CD4-positive, alpha-beta memory T cell (primary cell): ENCODE results near the gene PRR14L. TPM values are rescaled to one million over a fixed set of nuclear protein-coding genes. Genes with fewer than 3 reads are reported as not detected.

Source experiments
- CTCF ChIA-PET: fragments of 350-600 bp; sonication (Branson Sonifier 250); formaldehyde crosslinking; loops from one replicate; lab custom pipeline; 2021; ENCODE audit warnings: inconsistent platforms; ENCODE audit not compliant: partially characterized antibody; lab: Charles Lee
- POLR2A ChIA-PET: fragments of 350-600 bp; sonication (Branson Sonifier 250); formaldehyde crosslinking; loops from one replicate; lab custom pipeline; 2021; ENCODE audit not compliant: partially characterized antibody; lab: Charles Lee
- DNase-seq, 5 donors: peaks; one replicate each; pipeline versions ENCODE4 v3.0.0 to v3.0.0-alpha.2; 2020 to 2022; ENCODE audit warnings: mixed read lengths in 1 of 5
- H3K27ac ChIP-seq: one replicate; pipeline ENCODE4 v1.7.0; 2013; ENCODE audit warnings: low read depth, low read length
- H3K27me3 ChIP-seq: 2 replicates; pipeline ENCODE4 v1.7.0; 2013; ENCODE audit warnings: mild to moderate bottlenecking, low read length, moderate library complexity; ENCODE audit not compliant: insufficient read depth
- H3K36me3 ChIP-seq: 2 replicates; pipeline ENCODE4 v1.7.0; 2013; ENCODE audit warnings: mild to moderate bottlenecking, low read length, moderate library complexity; ENCODE audit not compliant: insufficient read depth
- H3K4me1 ChIP-seq: 2 replicates; pipeline ENCODE4 v1.7.0; 2013; ENCODE audit warnings: mild to moderate bottlenecking, low read length, moderate library complexity; ENCODE audit not compliant: insufficient read depth
- H3K4me3 ChIP-seq, 2 donors: one replicate each; pipeline ENCODE4 v1.7.0; 2013; ENCODE audit warnings: low read length in 2 of 2, mild to moderate bottlenecking in 1 of 2
- H3K9me3 ChIP-seq, 2 donors: one replicate each; pipeline ENCODE4 v1.7.0; 2013; ENCODE audit warnings: low read length in 2 of 2, control low read depth in 1 of 2; ENCODE audit not compliant: control insufficient read depth in 1 of 2
- H3K27ac Mint-ChIP-seq, 7 donors: one replicate each; pipeline ENCODE4 v1.8.0; 2020 to 2021; ENCODE audit warnings: mixed read lengths in 7 of 7, mild to moderate bottlenecking in 6 of 7, inconsistent platforms in 3 of 7, moderate library complexity in 3 of 7
- H3K27me3 Mint-ChIP-seq, 2 donors: one replicate each; pipeline ENCODE4 v1.8.0; 2020 to 2021; ENCODE audit warnings: mixed read lengths in 2 of 2
- H3K36me3 Mint-ChIP-seq, 2 donors: one replicate each; pipeline ENCODE4 v1.8.0; 2020 to 2021; ENCODE audit warnings: mixed read lengths in 2 of 2, inconsistent platforms in 1 of 2, mild to moderate bottlenecking in 1 of 2
- H3K4me1 Mint-ChIP-seq, 4 donors: one replicate each; pipeline ENCODE4 v1.8.0; 2020 to 2021; ENCODE audit warnings: mixed read lengths in 4 of 4, mild to moderate bottlenecking in 1 of 4
- H3K4me3 Mint-ChIP-seq, 8 donors: one replicate each; pipeline ENCODE4 v1.8.0; 2020 to 2021; ENCODE audit warnings: mixed read lengths in 8 of 8, mild to moderate bottlenecking in 7 of 8, moderate library complexity in 6 of 8, inconsistent platforms in 3 of 8
- H3K9me3 Mint-ChIP-seq, 8 donors: one replicate each; pipeline ENCODE4 v1.8.0; 2020 to 2021; ENCODE audit warnings: mixed read lengths in 8 of 8, mild to moderate bottlenecking in 5 of 8, inconsistent platforms in 3 of 8, moderate library complexity in 1 of 8
- intact Hi-C: fragments of 100-400 bp; cut with micrococcal nuclease; formaldehyde crosslinking; loops from one replicate; pipeline ENCODE4 v1.15.1; 2023
- polyA plus RNA-seq, 2 donors: library from polyadenylated mRNA; unstranded; fragments of 300-500 nt; fragmentation: Illumina TruSeq; gene quantifications; one replicate each; pipeline ENCODE4 v1.2.3, GENCODE V29; 2021
- total RNA-seq, 2 experiments: library from RNA; stranded (reverse); gene quantifications; one replicate each; pipeline ENCODE4 v1.2.3, GENCODE V29; 2021

Gene PRR14L
- total and polyA plus RNA-seq, 4 experiments from 2014 or later: 13.4 to 72.6 (median 53.6) TPM

GRCh38 chr22:31683181-31684105, 66.5 kb downstream of the PRR14L start:
- H3K36me3 Mint-ChIP-seq: peaks cover 29 to 40% of the 10 kb centered on the region in 2 donors
- no peak for DNase-seq

GRCh38 chr22:31682751-31683150, 67.2 kb downstream of the PRR14L start:
- no peak overlapping the region for H3K27ac ChIP-seq
- peak overlapping the region in 2 of 7 donors; percentile 70 to 88 for H3K27ac Mint-ChIP-seq
- no peaks in the 10 kb centered on the region for H3K4me1 ChIP-seq

More at GRCh38 chr22:31683181-31684105, 66.5 kb downstream of the PRR14L start:
- intact Hi-C loops: no loop called here
- Histone ChIP-seq H3K9me3 (no peaks in the 10 kb centered on the region), H3K27me3 (no peaks in the 10 kb centered on the region), H3K27ac (no peak overlapping the region), H3K36me3 (peaks cover 25% of the 10 kb centered on the region), H3K4me1 (no peaks in the 10 kb centered on the region), H3K4me3 (no peak overlapping the region)
- Mint-ChIP-seq H3K9me3 (peaks cover 0 to 2% (median 0%) of the 10 kb centered on the region in 8 donors), H3K4me1 (no peaks in the 10 kb centered on the region), H3K27ac (peak overlapping the region in 3 of 7 donors; percentile 57 to 88 (median 61)), H3K27me3 (no peaks in the 10 kb centered on the region), H3K4me3 (no peak overlapping the region)
- ChIA-PET CTCF (interaction anchor here (0.5 to 1.7 kb wide), 3 partner anchors 13 to 296 kb away, joined by 3 to 10 read pairs (median 3); no protein-coding TSS in a partner anchor), POLR2A (interaction anchor here (0.8 kb wide), 1 partner anchor 18 kb away, joined by 3 read pairs; no protein-coding TSS in a partner anchor)

GRCh38 chr22:31681349-31682345, 68.3 kb downstream of the PRR14L start:
- Histone ChIP-seq H3K4me1 (peaks cover 3% of the 10 kb centered on the region), H3K27me3 (no peaks in the 10 kb centered on the region), H3K9me3 (no peaks in the 10 kb centered on the region), H3K4me3 (no peak overlapping the region), H3K27ac (no peak overlapping the region), H3K36me3 (peaks cover 25% of the 10 kb centered on the region)
- no peaks in the 10 kb centered on the region for H3K27me3 Mint-ChIP-seq
- intact Hi-C loops: no loop called here
- no peak overlapping the region for H3K4me3 Mint-ChIP-seq
- peak overlapping the region in 1 of 7 donors; percentile 11 for H3K27ac Mint-ChIP-seq
- no peak for DNase-seq
- POLR2A ChIA-PET: interaction anchor here (1.1 kb wide), 1 partner anchor 14 kb away, joined by 3 read pairs; no protein-coding TSS in a partner anchor
- peaks cover 5 to 7% (median 5%) of the 10 kb centered on the region in 4 donors for H3K4me1 Mint-ChIP-seq
- H3K9me3 Mint-ChIP-seq: peaks cover 0 to 2% (median 0%) of the 10 kb centered on the region in 8 donors
- CTCF ChIA-PET: interaction anchor here (1.5 to 1.7 kb wide), 2 partner anchors 16 kb away, joined by 7 to 10 read pairs; no protein-coding TSS in a partner anchor
- peaks cover 24 to 35% of the 10 kb centered on the region in 2 donors for H3K36me3 Mint-ChIP-seq

More at GRCh38 chr22:31682751-31683150, 67.2 kb downstream of the PRR14L start:
- peaks cover 0 to 3% (median 1%) of the 10 kb centered on the region in 4 donors for H3K4me1 Mint-ChIP-seq
- POLR2A ChIA-PET: interaction anchor here (0.8 to 1.1 kb wide), 2 partner anchors 15 to 17 kb away, joined by 3 read pairs; no protein-coding TSS in a partner anchor
- no peak overlapping the region for H3K4me3 ChIP-seq
- peaks cover 25% of the 10 kb centered on the region for H3K36me3 ChIP-seq
- intact Hi-C loops: no loop called here
- H3K27me3 Mint-ChIP-seq: no peaks in the 10 kb centered on the region
- H3K4me3 Mint-ChIP-seq: no peak overlapping the region
- DNase-seq: no peak
- H3K9me3 ChIP-seq: no peaks in the 10 kb centered on the region
- H3K36me3 Mint-ChIP-seq: peaks cover 24 to 35% of the 10 kb centered on the region in 2 donors
- CTCF ChIA-PET: interaction anchor here (1.7 kb wide), 1 partner anchor 17 kb away, joined by 10 read pairs; no protein-coding TSS in a partner anchor
- no peaks in the 10 kb centered on the region for H3K27me3 ChIP-seq
- peaks cover 0 to 2% (median 0%) of the 10 kb centered on the region in 8 donors for H3K9me3 Mint-ChIP-seq

DNA sequence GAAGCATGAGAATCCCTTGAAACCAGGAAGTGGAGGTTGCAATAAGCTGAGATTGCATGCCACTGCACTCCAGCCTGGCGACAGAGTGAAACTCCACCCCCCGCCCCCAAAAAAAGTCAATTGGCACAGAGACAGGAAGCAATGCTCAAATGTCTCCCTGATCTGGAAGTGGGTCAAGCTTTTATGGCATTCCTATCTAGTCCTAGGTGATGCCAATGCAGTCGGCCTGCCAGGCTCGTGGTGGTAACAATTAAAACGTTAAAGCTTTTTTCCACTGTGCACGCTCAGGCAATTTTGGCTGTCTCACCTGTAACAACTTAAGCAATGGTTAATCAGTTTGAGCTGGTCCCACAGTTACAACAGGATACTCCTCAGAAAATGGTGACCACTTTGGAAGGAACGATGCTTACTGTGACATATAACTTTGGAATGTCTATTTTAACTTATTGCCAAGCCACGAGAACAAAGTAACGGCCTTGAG, 69.0 kb downstream of the PRR14L start:
- peaks cover 3% of the 10 kb centered on the region for H3K4me1 ChIP-seq
- H3K9me3 Mint-ChIP-seq: peaks cover 0 to 2% (median 0%) of the 10 kb centered on the region in 8 donors
- no peak overlapping the region for H3K27ac ChIP-seq
- no peak overlapping the region for H3K4me3 Mint-ChIP-seq
- CTCF ChIA-PET: interaction anchor here (1.5 kb wide), 1 partner anchor 15 kb away, joined by 7 read pairs; no protein-coding TSS in a partner anchor
- no peaks in the 10 kb centered on the region for H3K9me3 ChIP-seq
- no peak for DNase-seq
- H3K4me1 Mint-ChIP-seq: peaks cover 10 to 13% (median 12%) of the 10 kb centered on the region in 4 donors
- H3K27ac Mint-ChIP-seq: no peak overlapping the region
- H3K4me3 ChIP-seq: no peak overlapping the region
- no peaks in the 10 kb centered on the region for H3K27me3 ChIP-seq
- POLR2A ChIA-PET: interaction anchor here (1.0 kb wide), 1 partner anchor 19 kb away, joined by 4 read pairs; the partner anchor contains the start of gene PISD
- H3K36me3 Mint-ChIP-seq: peaks cover 24 to 33% of the 10 kb centered on the region in 2 donors
- intact Hi-C loops: no loop called here
- H3K36me3 ChIP-seq: peaks cover 25% of the 10 kb centered on the region
- no peaks in the 10 kb centered on the region for H3K27me3 Mint-ChIP-seq

DNA sequence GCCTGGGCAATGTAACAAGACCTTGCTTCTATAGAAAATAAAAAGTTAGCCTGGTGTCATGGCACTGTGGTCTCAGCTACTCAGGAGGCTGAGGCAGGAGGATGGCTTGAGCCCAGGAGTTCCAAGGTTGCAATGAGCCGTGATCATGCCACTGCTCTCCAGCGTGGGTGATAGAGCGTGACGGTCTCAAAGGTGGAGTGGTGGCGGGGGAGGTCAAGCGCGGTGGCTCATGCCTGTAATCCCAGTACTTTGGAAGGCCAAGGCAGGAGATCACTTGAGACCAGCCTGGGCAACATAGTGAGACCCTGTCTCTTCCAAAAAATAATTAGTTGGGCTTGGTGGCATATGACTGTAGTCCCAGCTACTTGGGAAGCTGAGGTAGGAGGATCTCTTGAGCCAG, 71.2 kb downstream of the PRR14L start:
- H3K27me3 ChIP-seq: no peaks in the 10 kb centered on the region
- ChIA-PET CTCF (interaction anchor here (5.4 kb wide), 1 partner anchor 14 kb away, joined by 78 read pairs; the partner anchor contains the start of gene PISD), POLR2A (no interaction called here)
- Mint-ChIP-seq H3K4me1 (peaks cover 10 to 13% (median 12%) of the 10 kb centered on the region in 4 donors), H3K9me3 (peaks cover 0 to 6% (median 0%) of the 10 kb centered on the region in 8 donors), H3K4me3 (peak overlapping the region in 1 of 8 donors; percentile 52), H3K27me3 (no peaks in the 10 kb centered on the region), H3K36me3 (peaks cover 4 to 12% of the 10 kb centered on the region in 2 donors), H3K27ac (peak overlapping the region in 3 of 7 donors; percentile 48 to 66 (median 52))
- H3K27ac ChIP-seq: no peak overlapping the region
- DNase-seq: no peak
- intact Hi-C loops: no loop called here
- H3K4me1 ChIP-seq: peaks cover 3% of the 10 kb centered on the region
- H3K9me3 ChIP-seq: no peaks in the 10 kb centered on the region
- peaks cover 11% of the 10 kb centered on the region for H3K36me3 ChIP-seq
- no peak overlapping the region for H3K4me3 ChIP-seq

GRCh38 chr22:31676700-31677099, 73.2 kb downstream of the PRR14L start:
- Mint-ChIP-seq H3K36me3 (peaks cover 0 to 2% of the 10 kb centered on the region in 2 donors), H3K4me1 (peaks cover 10 to 13% (median 12%) of the 10 kb centered on the region in 4 donors), H3K4me3 (peak overlapping the region; percentile 92 to 100 (median 96)), H3K27ac (peak overlapping the region; percentile 91 to 100 (median 97)), H3K27me3 (no peaks in the 10 kb centered on the region), H3K9me3 (peaks cover 0 to 4% (median 0%) of the 10 kb centered on the region in 8 donors)
- peak overlapping the region; percentile 76 for H3K27ac ChIP-seq
- H3K36me3 ChIP-seq: no peaks in the 10 kb centered on the region
- ChIA-PET CTCF (interaction anchor here (0.5 to 5.4 kb wide), 10 partner anchors 12 to 384 kb away, joined by 3 to 78 read pairs (median 3); partner anchors contain the start of gene PISD), POLR2A (interaction anchor here (1.1 to 3.7 kb wide), 9 partner anchors 8 to 387 kb away, joined by 3 to 70 read pairs (median 7); partner anchors contain the start of genes DEPDC5 and PISD)
- H3K9me3 ChIP-seq: no peaks in the 10 kb centered on the region
- DNase-seq: peak; percentile 89 to 94 (median 89)
- H3K4me3 ChIP-seq: peak overlapping the region; percentile 65 to 80
- H3K27me3 ChIP-seq: no peaks in the 10 kb centered on the region
- intact Hi-C loops: loop anchor here (1.0 to 2.0 kb wide), 3 partner anchors 14 to 1252 kb away; partner anchors contain the start of genes MTFP1 and PISD
- H3K4me1 ChIP-seq: peaks cover 3% of the 10 kb centered on the region
